Activated CD4-positive, alpha-beta memory T cell treated with anti-CD3 and anti-CD28 coated beads, Interleukin-2, amount 10 ng/mL, durations not matched to agents 7 days and 5 days (primary cell): ENCODE measurements around the gene NKD1. TPM values are rescaled to one million over a fixed set of nuclear protein-coding genes. Genes with fewer than 3 reads are reported as not detected.
A peak's percentile ranks its signal among the peaks of the same experiment; 100 is the strongest.

Source experiments
- CTCF ChIA-PET: fragments of 350-600 bp; sonication (Branson Sonifier 250); formaldehyde crosslinking; loops from one replicate; lab custom pipeline; 2021; ENCODE audit warnings: antibody characterized with exemption, inconsistent platforms; lab: Charles Lee
- POLR2A ChIA-PET: fragments of 350-600 bp; sonication (Branson Sonifier 250); formaldehyde crosslinking; loops from one replicate; lab custom pipeline; 2021; ENCODE audit warnings: antibody characterized with exemption; lab: Charles Lee
- DNase-seq: peaks from one replicate; pipeline ENCODE4 v3.0.0-alpha.2; 2020
- H3K27ac Mint-ChIP-seq: one replicate; pipeline ENCODE4 v1.8.0; 2021; ENCODE audit warnings: mild to moderate bottlenecking, mixed read lengths
- H3K27me3 Mint-ChIP-seq: one replicate; pipeline ENCODE4 v1.8.0; 2021; ENCODE audit warnings: mixed read lengths
- H3K36me3 Mint-ChIP-seq: one replicate; pipeline ENCODE4 v1.8.0; 2021; ENCODE audit warnings: low read depth, mixed read lengths
- H3K4me1 Mint-ChIP-seq: one replicate; pipeline ENCODE4 v1.8.0; 2021; ENCODE audit warnings: mixed read lengths
- H3K4me3 Mint-ChIP-seq: one replicate; pipeline ENCODE4 v1.8.0; 2021; ENCODE audit warnings: mild to moderate bottlenecking, mixed read lengths
- H3K9me3 Mint-ChIP-seq: one replicate; pipeline ENCODE4 v1.8.0; 2021; ENCODE audit warnings: mixed read lengths
- total RNA-seq, 2 experiments: library from RNA; stranded (reverse); gene quantifications; one replicate each; pipeline ENCODE4 v1.2.3, GENCODE V29; 2021

NKD1 gene
- total RNA-seq, 2 experiments from 2014 or later: 0.95 to 1.9 TPM

DNA sequence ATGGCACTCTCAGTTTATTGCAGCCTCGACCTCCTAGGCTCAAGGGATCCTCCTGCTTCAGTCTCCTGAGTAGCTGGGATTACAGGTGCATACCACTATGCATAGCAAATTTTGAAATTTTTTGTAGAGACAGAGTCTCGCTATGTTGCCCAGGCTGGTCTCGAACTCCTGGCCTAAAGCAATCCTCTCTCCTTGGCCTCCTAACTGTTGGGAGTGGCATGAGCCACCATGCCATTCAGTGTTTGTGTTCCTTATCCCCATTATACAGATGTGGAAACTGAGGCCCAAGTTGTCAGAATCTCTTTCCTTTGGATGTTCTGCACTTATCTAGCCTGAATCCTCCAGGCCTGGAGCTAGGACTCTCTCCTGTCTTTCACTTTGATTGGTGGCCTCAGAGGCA, 40.8 kb upstream of the NKD1 start:
- no peak overlapping the region for H3K4me3 Mint-ChIP-seq
- ChIA-PET CTCF (interaction anchor here (1.0 kb wide), 1 partner anchor 180 kb away, joined by 4 read pairs; no protein-coding TSS in a partner anchor), POLR2A (no interaction called here)
- no peaks in the 10 kb centered on the region for H3K36me3 Mint-ChIP-seq
- H3K9me3 Mint-ChIP-seq: no peaks in the 10 kb centered on the region
- H3K27me3 Mint-ChIP-seq: no peaks in the 10 kb centered on the region
- no peak overlapping the region for H3K27ac Mint-ChIP-seq
- DNase-seq: no peak
- no peaks in the 10 kb centered on the region for H3K4me1 Mint-ChIP-seq

DNA sequence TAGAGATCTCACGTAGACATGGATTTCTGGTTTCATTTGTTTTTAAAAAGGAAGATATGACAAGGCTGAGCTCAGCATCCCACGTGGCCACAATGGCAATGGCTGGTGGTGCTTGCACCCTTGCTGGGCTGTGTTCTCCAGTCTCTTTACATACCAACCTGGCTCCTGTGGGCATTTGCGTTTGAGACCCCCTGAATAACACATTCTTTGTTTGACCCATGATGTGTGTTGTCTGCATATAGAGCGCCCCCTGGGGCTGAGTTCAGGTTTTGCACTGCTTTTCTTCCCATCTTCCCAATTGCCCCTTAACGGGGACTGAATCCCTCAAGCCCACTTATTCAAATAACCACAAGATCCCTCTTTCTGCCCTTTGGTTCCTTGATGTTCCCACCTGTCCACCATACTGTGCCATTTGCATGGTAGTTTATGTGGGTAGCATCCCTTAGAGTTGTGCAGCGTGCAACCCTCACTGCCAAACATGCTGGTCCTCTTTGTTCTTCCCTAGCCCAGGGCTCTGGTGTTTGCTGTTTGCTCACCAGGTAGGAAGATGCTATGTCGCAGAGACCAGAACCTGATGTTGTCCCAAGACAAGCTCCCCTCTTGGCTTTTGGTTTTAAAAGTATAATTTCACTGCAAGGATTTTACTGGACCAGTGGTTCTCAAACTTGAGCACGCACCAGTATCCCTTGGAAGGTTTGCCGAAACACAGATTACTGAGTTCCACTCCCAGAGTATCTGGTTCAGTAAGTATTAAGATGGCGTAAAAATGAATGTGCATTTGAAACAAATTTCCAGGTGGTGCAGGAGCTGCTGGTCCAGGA, 38.5 kb upstream of the NKD1 start:
- CTCF ChIA-PET: interaction anchor here (0.6 to 3.2 kb wide), 14 partner anchors 9 to 485 kb away, joined by 3 to 12 read pairs (median 4); partner anchors contain the start of gene CNEP1R1
- H3K9me3 Mint-ChIP-seq: no peaks in the 10 kb centered on the region
- no peaks in the 10 kb centered on the region for H3K36me3 Mint-ChIP-seq
- no peak overlapping the region for H3K4me3 Mint-ChIP-seq
- DNase-seq: peak; percentile 56
- H3K27me3 Mint-ChIP-seq: no peaks in the 10 kb centered on the region
- POLR2A ChIA-PET: no interaction called here
- H3K27ac Mint-ChIP-seq: no peak overlapping the region
- no peaks in the 10 kb centered on the region for H3K4me1 Mint-ChIP-seq

DNA sequence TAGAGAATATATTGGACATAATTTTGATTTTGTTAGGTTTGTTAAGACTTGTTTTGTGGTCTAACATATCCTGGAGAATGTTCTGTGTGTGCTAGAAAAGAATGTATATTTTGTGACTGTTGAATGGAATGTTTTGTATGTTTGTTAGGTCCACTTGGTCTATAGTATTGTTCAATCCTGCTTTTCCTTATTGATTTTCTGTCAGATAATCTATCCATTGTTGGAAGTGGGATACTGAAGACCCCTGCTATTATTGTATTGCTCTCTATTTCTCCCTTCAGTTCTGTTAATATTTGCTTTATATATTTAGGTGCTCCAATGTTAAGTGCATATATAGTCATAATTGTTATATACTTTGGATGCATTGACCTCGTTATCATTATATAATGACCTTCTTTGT, 33.0 kb upstream of the NKD1 start:
- peaks cover 3% of the 10 kb centered on the region for H3K27me3 Mint-ChIP-seq
- POLR2A ChIA-PET: no interaction called here

DNA sequence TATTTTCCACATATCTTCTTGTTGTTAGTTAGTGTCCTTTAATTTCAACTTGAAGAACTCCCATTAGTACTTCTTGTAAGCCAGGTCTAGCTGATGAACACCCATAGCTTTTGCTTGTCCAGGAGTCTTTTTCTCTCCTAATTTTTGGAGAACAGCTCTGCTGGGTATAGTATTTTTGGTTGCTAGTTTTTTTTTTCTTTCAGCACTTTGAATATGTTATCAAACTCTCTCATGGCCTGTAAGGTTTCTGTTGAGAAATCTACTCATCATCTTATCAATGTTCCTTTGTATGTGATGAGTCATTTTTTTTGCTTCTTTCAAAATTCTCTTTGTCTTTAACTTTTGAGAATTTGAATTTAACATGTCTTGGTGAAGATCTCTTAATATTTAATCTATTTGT, 31.8 kb upstream of the NKD1 start:
- ChIA-PET POLR2A (no interaction called here), CTCF (interaction anchor here (1.3 to 2.0 kb wide), 2 partner anchors 149 to 290 kb away, joined by 5 to 6 read pairs; no protein-coding TSS in a partner anchor)
- Mint-ChIP-seq H3K36me3 (peaks cover 3% of the 10 kb centered on the region), H3K27ac (no peak overlapping the region), H3K27me3 (peaks cover 6% of the 10 kb centered on the region), H3K9me3 (peaks cover 11% of the 10 kb centered on the region), H3K4me1 (no peaks in the 10 kb centered on the region), H3K4me3 (no peak overlapping the region)
- DNase-seq: no peak

More for the DNA sequence above, 33.0 kb upstream of the NKD1 start:
- Mint-ChIP-seq H3K36me3 (peaks cover 3% of the 10 kb centered on the region), H3K9me3 (peaks cover 11% of the 10 kb centered on the region), H3K27ac (no peak overlapping the region), H3K4me3 (no peak overlapping the region), H3K4me1 (no peaks in the 10 kb centered on the region)
- no peak for DNase-seq
- CTCF ChIA-PET: interaction anchor here (0.6 kb wide), 1 partner anchor 278 kb away, joined by 4 read pairs; no protein-coding TSS in a partner anchor

DNA sequence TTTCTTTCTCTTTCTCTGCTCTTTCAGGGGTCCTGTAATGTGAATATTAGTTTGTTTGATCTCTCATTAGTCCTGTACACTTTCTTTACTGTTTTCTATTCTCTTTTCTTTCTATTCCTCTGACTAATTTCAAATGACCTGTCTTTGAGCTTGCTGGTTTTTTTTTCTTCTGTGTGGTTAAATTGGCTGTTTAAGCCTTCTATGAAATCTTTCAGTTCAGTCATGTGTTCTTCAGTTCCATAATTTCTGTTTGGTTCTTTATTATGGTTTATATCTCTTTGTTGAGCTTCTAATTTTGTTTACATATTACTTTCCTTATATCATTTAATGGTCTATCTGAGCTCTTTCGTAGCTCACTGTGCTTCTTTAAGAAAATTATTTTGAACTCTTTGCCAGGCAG, 31.3 kb upstream of the NKD1 start:
- no peak for DNase-seq
- H3K9me3 Mint-ChIP-seq: peaks cover 11% of the 10 kb centered on the region
- H3K27me3 Mint-ChIP-seq: peaks cover 6% of the 10 kb centered on the region
- ChIA-PET CTCF (interaction anchor here (0.6 to 2.0 kb wide), 4 partner anchors 37 to 492 kb away, joined by 3 to 6 read pairs (median 4); partner anchors contain the start of gene CNEP1R1), POLR2A (no interaction called here)
- H3K4me1 Mint-ChIP-seq: no peaks in the 10 kb centered on the region
- H3K4me3 Mint-ChIP-seq: no peak overlapping the region
- peaks cover 3% of the 10 kb centered on the region for H3K36me3 Mint-ChIP-seq
- H3K27ac Mint-ChIP-seq: no peak overlapping the region

DNA sequence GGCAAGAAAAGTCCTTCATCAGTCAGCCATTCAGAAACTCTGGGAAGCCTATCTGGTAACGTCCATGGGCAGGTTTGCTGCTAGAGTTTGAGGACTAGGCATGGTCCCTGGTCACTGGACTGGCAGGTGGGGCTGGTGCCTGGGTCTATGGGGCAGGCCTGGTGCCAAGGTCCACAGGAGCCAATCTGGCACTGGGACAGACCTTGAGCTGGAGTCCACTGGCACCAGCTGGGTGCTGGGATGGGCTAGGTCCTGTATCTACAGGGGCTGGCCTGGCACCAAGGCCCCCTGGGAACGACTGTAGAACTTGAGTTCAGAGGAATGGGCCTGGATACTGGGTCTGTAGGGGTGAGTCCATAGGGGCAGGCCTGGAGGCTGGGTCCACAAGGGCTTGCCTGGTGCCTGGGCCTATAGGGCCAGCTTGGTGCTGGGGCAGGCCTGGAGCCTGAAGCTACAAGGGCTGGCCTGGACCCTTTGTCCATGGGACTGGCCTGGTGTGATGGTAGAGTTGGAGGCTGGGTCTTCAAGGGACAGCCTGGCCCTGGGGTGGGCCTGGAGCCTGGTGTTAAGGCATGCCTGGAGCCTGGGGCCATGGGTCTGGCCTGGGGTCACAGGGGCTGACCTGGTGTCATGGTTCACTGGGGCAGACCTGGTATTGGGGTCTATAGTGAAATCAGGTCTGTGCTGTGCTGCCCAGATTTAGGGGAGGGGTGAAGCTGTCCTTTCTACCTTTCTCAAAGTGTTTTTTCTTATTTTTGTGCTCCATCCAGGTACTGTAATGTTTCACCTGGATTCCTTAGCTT, 30.5 kb upstream of the NKD1 start:
- Mint-ChIP-seq H3K27ac (no peak overlapping the region), H3K36me3 (peaks cover 3% of the 10 kb centered on the region), H3K4me1 (no peaks in the 10 kb centered on the region), H3K4me3 (no peak overlapping the region), H3K27me3 (peaks cover 8% of the 10 kb centered on the region), H3K9me3 (peaks cover 11% of the 10 kb centered on the region)
- CTCF ChIA-PET: interaction anchor here (0.6 to 2.1 kb wide), 6 partner anchors 8 to 733 kb away, joined by 3 to 7 read pairs (median 4); partner anchors contain the start of gene CNEP1R1
- no peak for DNase-seq
- POLR2A ChIA-PET: no interaction called here

DNA sequence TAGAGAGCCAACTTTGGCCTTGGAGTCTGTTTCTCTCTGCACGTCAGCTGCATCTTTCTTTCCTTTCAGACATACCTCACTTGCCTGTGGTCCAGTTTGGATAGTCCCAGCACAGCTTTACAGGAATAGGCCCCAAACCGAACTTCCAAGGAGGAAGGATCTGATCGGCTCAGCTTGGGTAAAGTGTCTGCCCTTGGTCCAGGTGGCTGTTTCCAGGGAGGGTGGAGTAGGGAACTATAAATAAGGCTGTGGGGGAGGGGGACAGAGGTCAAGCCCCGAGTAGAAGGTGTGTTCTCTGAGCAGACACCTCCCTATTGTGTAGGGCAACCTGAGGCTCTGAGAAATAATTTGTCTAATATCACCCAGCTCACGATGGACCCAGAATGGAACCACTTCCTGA, 29.2 kb upstream of the NKD1 start:
- Mint-ChIP-seq H3K9me3 (peaks cover 11% of the 10 kb centered on the region), H3K4me1 (no peaks in the 10 kb centered on the region), H3K36me3 (peaks cover 3% of the 10 kb centered on the region), H3K4me3 (no peak overlapping the region), H3K27ac (no peak overlapping the region), H3K27me3 (peaks cover 8% of the 10 kb centered on the region)
- POLR2A ChIA-PET: no interaction called here
- DNase-seq: no peak
- CTCF ChIA-PET: interaction anchor here (2.1 kb wide), 1 partner anchor 9 kb away, joined by 7 read pairs; no protein-coding TSS in a partner anchor

DNA sequence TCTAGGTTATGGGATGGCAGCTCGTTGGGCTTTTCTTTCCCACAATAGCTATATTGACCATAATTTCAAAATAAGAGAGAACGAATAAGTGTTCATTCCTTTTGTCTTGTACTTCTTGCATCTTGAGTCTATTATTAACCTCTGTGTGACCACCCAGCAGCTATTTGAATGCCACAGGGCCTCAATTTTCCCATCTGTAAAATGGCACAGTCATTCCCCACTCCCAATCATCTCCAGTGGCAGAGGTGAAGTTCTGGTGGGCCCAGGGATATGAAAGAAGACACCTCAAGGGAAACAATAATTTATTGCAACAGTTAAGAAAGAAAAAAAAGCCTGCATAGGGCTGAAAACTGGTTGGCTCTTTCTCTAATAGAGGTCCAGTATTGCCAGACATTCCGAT, 28.6 kb upstream of the NKD1 start:
- Mint-ChIP-seq H3K36me3 (peaks cover 3% of the 10 kb centered on the region), H3K27me3 (peaks cover 8% of the 10 kb centered on the region), H3K9me3 (peaks cover 11% of the 10 kb centered on the region), H3K27ac (no peak overlapping the region), H3K4me3 (no peak overlapping the region), H3K4me1 (no peaks in the 10 kb centered on the region)
- POLR2A ChIA-PET: no interaction called here
- CTCF ChIA-PET: interaction anchor here (2.1 kb wide), 1 partner anchor 10 kb away, joined by 7 read pairs; no protein-coding TSS in a partner anchor
- DNase-seq: no peak

DNA sequence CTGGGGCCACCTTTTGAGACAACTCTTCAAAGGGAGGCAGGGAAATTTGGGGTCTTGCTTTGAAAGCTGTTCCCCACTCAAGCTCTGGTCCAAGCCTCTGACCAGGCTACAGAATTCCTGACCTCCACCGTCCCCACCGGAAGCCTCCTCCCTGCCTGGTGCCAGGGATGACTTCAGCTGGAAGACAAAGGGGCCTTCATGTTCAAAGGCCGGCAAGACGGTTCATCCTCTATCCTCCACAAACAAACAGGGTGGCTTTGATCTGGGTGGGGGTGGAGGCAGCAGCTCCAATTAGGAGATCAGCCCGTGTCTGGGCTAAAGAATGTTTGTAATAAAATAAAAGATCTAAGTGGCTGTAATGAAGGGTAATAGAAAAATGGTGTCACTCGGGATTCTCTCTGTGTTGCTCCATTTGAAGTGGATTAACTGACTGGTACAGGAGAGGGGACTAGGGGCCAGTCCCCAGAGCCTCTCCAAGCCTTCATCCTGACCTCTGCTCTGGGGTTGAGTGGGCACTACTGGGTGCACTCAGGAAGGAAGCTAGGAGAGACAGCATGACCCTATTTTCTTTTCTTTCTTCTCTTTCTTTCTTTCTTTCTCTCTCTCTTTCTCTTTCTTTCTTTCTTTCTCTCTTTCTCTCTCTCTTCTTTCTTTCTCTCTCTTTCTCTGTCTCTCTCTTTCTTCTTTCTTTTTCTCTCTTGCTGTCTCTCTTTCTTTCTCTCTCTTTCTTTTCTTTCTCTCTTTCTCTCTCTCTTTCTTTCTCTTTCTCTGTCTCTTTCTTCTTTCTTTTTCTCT, 27.5 kb upstream of the NKD1 start:
- Mint-ChIP-seq H3K27me3 (peaks cover 9% of the 10 kb centered on the region), H3K4me3 (no peak overlapping the region), H3K27ac (no peak overlapping the region), H3K4me1 (no peaks in the 10 kb centered on the region), H3K36me3 (peaks cover 3% of the 10 kb centered on the region), H3K9me3 (peaks cover 11% of the 10 kb centered on the region)
- DNase-seq: no peak
- CTCF ChIA-PET: no interaction called here
- POLR2A ChIA-PET: no interaction called here

DNA sequence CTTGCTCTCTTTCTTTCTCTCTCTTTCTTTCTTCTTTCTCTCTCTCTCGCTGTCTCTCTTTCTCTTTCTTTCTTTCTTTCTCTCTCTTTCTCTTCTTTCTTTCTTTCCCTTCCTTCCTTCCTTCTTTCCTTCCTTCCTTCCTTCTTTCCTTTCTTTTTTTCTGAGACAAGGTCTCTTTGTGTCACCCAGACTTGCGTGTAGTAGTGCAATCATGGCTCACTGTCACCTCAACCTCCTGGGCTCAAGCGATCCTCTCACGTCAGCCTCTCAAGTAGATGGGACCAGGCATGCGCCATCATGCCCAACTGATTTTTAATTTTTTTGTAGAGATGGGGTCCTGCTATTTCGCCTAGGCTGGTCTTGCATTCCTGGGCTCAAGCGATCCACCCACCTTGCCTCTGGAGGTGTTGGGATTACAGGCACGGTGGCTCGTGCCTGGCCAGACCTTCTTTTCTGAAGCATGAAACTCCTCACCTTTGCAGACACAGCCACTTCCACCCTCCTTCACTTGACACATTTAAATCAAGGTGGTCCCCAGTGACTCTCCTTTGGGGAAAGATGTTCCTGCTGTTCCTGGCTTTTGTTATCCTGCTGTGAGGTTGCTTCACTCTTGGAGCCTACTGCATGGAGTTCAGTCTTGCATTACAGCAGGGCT, 26.8 kb upstream of the NKD1 start:
- peaks cover 11% of the 10 kb centered on the region for H3K27me3 Mint-ChIP-seq
- H3K9me3 Mint-ChIP-seq: peaks cover 10% of the 10 kb centered on the region
- H3K4me1 Mint-ChIP-seq: no peaks in the 10 kb centered on the region
- H3K27ac Mint-ChIP-seq: no peak overlapping the region
- no peak overlapping the region for H3K4me3 Mint-ChIP-seq
- peaks cover 3% of the 10 kb centered on the region for H3K36me3 Mint-ChIP-seq
- ChIA-PET POLR2A (no interaction called here), CTCF (no interaction called here)
- no peak for DNase-seq

DNA sequence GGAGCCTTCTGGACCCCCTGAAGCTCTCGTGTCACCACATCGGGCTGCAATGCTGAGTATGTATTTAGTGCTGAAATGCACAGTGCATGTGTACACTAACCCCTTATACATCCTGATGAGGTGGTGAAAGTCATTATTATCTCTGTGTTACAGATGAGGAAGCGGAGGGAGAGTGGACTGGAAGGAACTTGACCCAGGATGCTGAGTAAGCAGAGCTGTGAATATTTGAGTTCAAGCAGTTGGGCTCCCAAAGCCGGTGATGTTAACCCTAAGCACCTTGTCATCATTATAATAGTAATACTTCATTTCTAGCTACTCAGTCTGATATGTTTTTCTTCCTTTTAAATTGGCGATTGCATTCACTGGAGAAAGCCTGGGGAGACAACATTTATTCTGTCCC, 25.9 kb upstream of the NKD1 start:
- H3K9me3 Mint-ChIP-seq: peaks cover under 1% of the 10 kb centered on the region
- no peak overlapping the region for H3K27ac Mint-ChIP-seq
- DNase-seq: no peak
- H3K36me3 Mint-ChIP-seq: no peaks in the 10 kb centered on the region
- H3K27me3 Mint-ChIP-seq: peaks cover 8% of the 10 kb centered on the region
- no peaks in the 10 kb centered on the region for H3K4me1 Mint-ChIP-seq
- POLR2A ChIA-PET: no interaction called here
- no peak overlapping the region for H3K4me3 Mint-ChIP-seq
- CTCF ChIA-PET: no interaction called here

DNA sequence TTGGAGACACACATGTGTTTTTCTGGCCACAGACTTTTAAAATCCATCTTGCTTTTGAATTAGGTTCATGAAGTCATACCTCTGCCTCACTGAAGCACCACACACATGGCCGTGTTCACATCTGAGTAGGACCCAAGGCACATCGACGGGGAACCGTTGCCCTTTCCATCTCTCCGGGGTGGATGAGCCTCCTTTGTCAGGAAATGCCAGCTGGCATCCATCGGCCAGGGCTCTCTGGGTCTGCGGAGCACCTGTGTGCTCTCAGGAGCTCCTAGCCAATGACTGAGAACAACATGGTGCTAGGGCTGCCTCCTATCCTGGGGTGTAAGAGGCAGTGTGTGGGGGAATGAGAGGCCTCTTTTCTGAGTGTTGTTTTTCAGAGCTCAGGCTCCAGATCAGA, 24.5 kb upstream of the NKD1 start:
- H3K9me3 Mint-ChIP-seq: peaks cover 4% of the 10 kb centered on the region
- DNase-seq: no peak
- ChIA-PET CTCF (no interaction called here), POLR2A (no interaction called here)
- H3K27me3 Mint-ChIP-seq: peaks cover 12% of the 10 kb centered on the region
- H3K27ac Mint-ChIP-seq: no peak overlapping the region
- no peak overlapping the region for H3K4me3 Mint-ChIP-seq
- H3K4me1 Mint-ChIP-seq: no peaks in the 10 kb centered on the region
- H3K36me3 Mint-ChIP-seq: no peaks in the 10 kb centered on the region
